Activated T-cell treated with anti-CD3 and anti-CD28 coated beads, Interleukin-2, amount 50 U/mL, for 1 hour (primary cell): ENCODE data around the gene SDK1.

Experiments used
- DNase-seq: peaks from one replicate; pipeline ENCODE4 v3.0.0-alpha.2; 2020

SDK1 gene

GRCh38 chr7:4129481-4130122 lies 828.5 kb downstream of the SDK1 start:
- no peak for DNase-seq

DNA sequence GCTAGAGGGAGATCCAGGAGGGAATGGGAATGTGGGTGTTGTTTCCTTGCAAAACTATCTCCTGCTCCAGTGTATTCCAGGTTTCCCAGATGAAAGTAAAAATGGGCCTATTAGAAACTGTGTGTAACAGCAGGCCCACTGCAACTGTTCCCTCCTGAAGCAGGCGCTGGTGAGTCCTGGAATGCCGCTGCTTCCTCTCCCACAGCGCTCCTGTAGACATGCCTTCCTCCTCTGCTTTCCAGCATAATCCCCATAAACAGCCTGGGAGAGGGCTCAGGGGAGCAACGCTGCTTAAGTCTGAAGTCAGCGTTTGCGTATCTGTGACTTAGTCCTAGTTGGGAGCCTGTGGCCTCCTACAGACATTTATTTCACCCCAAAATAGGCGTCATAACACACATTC lies 830.0 kb downstream of the SDK1 start:
- DNase-seq, result no peak

DNA sequence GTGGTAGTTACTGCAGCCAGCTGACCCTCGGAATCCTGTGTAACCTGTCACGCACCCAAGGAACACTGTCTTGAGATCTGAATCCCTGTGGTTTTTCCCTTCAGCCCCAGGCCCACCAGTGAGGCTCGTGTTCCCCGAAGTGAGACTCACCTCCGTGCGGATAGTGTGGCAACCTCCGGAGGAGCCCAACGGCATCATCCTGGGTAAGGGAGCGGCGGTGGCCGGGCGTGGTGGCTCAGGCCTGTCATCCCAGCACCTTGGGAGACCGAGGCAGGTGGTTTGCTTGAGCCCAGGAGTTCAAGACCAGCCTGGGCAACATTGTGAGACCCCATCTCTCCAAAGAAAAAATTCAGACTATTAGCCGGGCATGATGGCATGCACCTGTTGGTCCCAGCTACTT lies 831.2 kb downstream of the SDK1 start:
- no peak for DNase-seq

DNA sequence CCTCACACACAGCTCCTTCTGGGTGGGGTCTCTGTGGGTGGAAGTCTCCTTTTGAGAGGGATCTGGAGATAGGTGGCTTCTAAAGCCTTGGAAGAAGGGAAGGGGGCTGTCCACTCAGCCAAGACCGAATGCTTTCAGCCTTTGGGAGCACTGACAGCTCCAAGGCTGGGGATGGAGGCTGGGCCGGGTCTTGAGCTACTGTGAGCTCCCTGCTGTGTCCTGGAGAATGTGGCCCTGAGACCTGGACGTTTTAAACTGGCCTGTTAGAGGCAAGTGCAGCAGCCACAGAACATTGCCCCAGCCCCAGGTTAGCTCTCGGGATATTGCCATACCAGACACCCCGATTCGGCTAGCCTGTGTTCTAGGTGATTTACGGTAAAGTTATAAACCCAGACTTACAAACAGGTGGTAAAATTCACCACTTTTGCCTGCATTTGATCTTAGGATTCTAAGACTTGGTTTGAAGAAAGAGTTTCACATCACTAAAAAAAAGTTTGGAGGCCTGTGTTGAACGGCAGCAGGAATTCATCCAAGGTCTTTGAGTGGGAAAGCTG lies 832.5 kb downstream of the SDK1 start:
- no peak for DNase-seq

GRCh38 chr7:4134204-4134603 lies 833.2 kb downstream of the SDK1 start:
- no peak for DNase-seq

GRCh38 chr7:4134631-4135030 lies 833.6 kb downstream of the SDK1 start:
- DNase-seq, result no peak

- no peak for DNase-seq
Observed at GRCh38 chr7:4135301-4135700, 834.2 kb downstream of the SDK1 start.

DNA sequence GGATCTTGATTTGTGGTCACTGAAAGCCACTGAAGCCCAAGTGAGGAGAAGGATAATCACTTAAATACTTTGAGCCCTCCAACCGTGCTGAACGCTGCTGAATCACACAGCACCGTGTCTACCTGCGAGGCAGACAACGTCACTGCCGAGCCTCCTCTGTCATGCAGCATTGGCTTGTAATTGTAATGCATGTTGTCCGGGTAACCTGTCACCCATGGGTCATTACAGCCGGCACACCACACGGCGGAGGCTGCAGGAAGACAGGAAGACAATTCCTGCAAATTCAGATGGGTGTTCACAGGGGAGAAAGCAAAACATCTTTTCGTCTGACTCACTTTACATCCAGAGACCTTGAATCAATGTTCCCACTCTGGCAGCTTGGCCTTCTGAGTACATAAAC lies 835.0 kb downstream of the SDK1 start:
- no peak for DNase-seq

GRCh38 chr7:4136501-4137110 lies 835.6 kb downstream of the SDK1 start:
- DNase-seq, result no peak

DNA sequence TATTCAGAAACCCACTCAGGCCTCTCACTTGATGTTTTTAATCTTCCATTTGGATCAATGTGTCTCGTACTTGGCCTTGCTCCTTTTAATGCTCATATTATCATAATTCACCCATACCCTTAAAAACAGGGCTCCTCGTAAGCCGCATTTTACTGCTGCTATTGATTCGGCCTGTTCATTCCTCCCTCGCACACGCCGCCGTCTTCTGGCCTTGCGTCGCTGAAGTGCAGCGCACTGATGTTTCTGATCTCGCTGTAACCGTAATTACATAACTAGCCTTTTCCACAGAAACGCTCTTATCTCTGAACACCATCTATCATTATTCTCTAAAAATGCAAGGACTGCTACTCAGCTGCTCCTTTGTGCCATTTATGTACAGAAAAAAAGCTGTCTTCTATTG lies 836.5 kb downstream of the SDK1 start:
- no peak for DNase-seq

DNA sequence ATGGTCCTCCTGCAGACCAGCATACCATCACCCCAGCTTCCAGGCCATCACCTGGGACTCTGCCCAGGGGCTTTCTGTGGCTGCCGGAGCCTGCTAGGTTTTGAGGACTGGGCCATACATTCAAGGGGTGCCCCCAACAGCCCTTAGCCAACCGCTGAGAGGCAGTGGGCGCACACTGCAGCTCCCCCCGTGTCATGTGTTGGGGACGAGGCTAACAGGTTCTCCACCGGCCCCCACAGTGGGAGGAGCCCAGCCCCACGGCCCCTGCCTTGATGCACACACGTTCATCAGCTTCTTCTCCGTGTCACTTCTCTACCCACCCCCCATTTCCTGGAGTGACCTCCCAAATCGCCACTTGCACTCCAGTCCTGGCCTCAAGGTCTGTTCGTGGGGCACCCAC lies 837.8 kb downstream of the SDK1 start:
- DNase-seq, result no peak

DNA sequence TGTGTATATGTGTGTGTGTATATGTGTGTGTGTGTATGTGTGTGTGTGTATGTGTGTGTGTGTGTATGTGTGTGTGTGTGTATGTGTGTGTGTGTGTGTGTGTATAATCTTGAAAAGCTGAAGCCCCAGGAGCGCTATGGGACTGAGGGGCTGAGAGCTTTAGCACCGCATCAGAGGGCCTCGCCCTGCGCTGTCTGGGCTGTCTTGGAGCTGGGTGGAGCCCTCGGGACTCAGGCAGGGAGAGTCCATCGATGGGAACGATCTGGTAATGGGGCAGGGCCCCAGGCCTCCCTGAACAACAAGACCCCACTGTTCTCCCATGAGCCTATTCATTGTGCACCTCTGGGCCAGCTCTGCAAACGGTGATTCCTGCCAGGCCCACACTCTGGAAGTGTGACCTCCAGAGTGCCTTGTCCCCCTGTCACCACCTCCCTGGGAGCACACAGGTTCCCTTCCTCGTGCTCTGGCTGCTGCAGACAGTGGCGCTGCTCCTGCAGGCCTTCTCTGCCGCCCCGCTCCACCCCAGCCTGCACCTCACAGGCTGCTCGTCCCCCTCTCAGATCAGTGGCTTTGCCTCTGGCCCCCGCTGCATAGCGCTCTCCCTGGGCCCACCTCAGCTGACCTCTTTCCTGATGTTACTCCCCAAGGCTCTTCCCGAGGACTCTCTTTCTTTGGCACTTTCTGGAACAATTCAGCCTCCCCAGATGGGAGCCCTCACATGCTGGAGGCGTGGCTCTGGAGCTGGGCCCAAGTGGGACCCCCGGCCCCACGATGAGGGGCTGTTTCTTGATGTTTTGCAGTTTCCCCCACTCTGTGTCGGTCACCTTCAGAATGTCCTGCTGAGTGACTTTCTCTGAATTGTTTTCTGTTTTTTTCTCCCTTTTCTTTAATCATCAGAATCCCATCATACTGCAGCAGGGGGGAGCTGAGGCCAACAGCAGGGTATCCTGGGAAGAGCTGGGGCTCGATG lies 838.9 kb downstream of the SDK1 start:
- no peak for DNase-seq

DNA sequence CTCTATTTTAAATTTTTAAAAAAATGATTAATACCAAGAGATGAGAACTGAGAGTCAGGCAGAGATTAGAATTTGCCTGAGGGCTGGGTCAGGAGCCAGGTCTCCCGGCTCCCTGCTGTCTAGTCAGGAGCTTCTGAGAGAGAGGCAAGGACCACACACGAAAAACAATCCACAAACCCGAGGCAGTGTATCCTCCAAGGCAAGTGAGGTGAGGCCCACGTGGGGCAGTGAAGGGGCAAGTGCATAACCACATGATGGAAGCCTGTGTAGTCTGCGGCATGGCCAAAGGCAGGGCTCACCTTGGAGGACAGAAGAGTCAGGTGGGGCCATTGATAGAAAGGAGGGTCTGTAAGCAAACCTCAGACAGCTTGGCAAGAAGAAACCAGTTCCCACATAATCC lies 839.9 kb downstream of the SDK1 start:
- DNase-seq, result no peak

GRCh38 chr7:4143006-4143405 lies 842.0 kb downstream of the SDK1 start:
- no peak for DNase-seq

DNA sequence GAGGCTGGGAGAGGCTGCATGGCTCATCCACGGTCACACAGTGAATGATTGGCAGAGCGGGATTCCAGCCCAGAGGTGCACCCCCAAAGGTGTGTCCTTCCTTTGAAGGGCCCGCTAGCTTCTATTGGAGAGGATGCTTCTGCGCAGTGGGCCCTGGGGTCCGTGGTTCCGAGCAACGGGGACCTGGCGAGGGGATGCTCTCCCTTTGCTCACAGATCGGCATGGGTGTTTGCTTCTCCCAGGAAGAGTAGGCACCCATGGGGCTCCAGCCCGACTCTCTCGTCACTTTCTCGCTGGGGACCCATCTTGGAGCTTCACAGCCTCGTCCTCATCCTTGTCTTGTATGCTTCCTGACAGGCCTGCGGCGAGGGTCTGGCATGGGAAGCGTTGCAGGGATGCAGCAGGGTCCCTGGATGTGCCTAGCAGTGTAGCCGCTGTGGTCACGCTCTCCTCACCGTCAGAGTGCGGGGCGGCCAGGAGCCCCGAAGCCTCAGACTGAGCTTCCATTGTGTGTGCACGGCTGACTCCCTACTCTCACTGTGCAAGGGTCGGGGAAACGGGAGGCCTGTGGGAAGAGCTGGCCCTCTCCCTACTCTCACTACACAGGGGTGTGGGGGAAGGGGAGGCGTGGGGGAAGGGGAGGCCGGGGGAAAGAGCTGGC lies 842.6 kb downstream of the SDK1 start:
- no peak for DNase-seq

DNA sequence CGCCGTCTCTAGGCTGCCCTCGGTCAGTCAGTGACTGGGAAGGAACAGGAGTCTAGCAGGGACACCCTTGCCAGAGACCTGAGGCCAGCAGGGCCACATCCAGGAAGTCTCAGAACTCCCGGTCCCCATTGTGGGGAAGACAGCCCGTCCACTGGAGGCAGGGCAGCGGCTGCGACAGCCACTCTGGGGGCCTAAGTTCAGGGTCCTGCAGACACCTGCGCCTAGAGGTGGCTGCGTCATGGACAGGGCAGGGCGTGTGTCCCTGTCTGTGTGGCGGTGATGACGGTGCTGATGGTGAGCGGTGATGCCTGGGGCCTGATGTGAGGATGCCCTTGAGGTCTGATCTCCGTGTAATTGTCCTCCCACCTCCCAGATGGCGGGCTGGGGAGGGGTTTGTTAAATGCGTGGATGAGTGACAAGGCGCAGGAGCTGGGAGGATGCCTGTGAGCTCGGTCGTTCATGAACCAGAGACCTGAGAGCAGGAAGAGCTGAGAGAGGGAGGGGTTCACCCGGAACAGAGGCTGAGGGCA lies 843.2 kb downstream of the SDK1 start:
- DNase-seq, result no peak

GRCh38 chr7:4144811-4145510 lies 843.9 kb downstream of the SDK1 start:
- DNase-seq, result no peak

DNA sequence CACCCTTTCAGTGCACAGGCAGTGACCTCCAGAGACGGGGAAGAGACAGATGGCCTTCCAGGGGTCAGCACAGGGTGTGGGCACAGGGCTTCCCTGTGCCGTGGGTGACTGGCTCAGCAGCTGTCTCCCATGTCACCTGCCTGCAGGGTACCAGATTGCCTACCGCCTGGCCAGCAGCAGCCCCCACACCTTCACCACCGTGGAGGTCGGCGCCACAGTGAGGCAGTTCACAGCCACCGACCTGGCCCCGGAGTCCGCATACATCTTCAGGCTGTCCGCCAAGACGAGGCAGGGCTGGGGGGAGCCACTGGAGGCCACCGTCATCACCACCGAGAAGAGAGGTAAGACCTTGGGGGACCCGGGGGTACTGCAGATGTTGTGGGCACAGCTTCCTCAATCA lies 844.5 kb downstream of the SDK1 start:
- no peak for DNase-seq

- no peak for DNase-seq
Observed at GRCh38 chr7:4147926-4148620, 847.0 kb downstream of the SDK1 start.

DNA sequence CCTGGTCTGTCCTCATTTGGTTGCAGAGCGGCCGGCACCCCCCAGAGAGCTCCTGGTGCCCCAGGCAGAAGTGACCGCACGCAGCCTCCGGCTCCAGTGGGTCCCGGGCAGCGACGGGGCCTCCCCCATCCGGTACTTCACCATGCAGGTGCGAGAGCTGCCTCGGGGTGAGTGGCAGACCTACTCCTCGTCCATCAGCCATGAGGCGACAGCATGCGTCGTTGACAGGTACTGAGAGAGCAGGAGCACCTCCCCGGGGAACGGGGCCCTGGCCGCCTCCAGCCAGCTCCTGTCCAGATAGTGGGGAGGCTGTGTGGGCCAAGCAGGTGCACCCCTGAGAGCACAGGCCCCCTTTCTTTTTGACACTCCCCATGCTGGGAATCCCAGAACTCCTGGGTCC lies 848.2 kb downstream of the SDK1 start:
- DNase-seq, result no peak

GRCh38 chr7:4149645-4150044 lies 848.6 kb downstream of the SDK1 start:
- no peak for DNase-seq

DNA sequence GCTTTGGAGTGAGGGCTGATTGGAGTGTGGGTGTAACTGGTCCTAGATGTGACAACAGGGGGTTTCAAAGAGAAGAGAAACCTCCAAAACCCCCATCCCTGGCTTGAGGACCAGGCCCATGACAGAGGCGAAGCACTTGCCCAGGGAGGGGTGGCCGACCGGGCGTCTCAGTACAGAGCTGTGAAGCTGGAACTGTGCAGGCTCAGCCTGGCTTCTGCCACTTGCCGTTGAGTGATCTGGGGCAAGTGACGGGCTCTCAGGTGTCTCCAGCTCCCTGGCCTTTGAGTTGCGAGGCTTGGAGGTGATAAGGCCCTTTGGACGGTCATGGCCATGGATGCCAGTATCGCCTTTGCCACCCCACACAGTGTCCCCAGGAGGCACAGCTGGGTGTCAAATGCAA lies 849.7 kb downstream of the SDK1 start:
- DNase-seq, result no peak
